KMS-11 (cell line): ENCODE results near the gene SLC25A24.

Experiments
- H2AFZ ChIP-seq: fragments of 200-600 bp; sonication (generic); 2 replicates; pipeline ENCODE4 v1.6.1; 2016; ENCODE audit warnings: antibody characterized with exemption, mixed run types, low read depth
- H3K27ac ChIP-seq: fragments of 200-600 bp; sonication (generic); 2 replicates; pipeline ENCODE4 v1.6.1; 2016; ENCODE audit warnings: mild to moderate bottlenecking, mixed run types
- H3K27me3 ChIP-seq: fragments of 200-600 bp; sonication (generic); 2 replicates; pipeline ENCODE4 v1.6.1; 2017; ENCODE audit warnings: mild to moderate bottlenecking, low read depth, mixed run types, moderate library complexity; ENCODE audit not compliant: insufficient read depth
- H3K36me3 ChIP-seq: fragments of 200-600 bp; sonication (generic); 2 replicates; pipeline ENCODE4 v1.6.1; 2017; ENCODE audit warnings: mild to moderate bottlenecking, mixed run types; ENCODE audit not compliant: insufficient read depth
- H3K4me1 ChIP-seq: fragments of 200-600 bp; sonication (generic); 2 replicates; pipeline ENCODE4 v1.6.1; 2016; ENCODE audit warnings: mild to moderate bottlenecking, low read depth, mixed run types; ENCODE audit not compliant: poor library complexity, severe bottlenecking
- H3K4me2 ChIP-seq: fragments of 200-600 bp; sonication (generic); 2 replicates; pipeline ENCODE4 v1.7.0; 2016; ENCODE audit warnings: mild to moderate bottlenecking, mixed run types
- H3K4me3 ChIP-seq: fragments of 200-600 bp; sonication (generic); IDR thresholded peaks from 2 replicates; pipeline ENCODE4 v1.6.1; 2017; ENCODE audit warnings: low read depth, low read length, mixed read lengths; ENCODE audit not compliant: insufficient read depth
- H3K79me2 ChIP-seq: fragments of 200-600 bp; sonication (generic); 2 replicates; pipeline ENCODE4 v1.6.1; 2016; ENCODE audit warnings: low read depth, mixed run types; ENCODE audit not compliant: insufficient read depth
- H3K9ac ChIP-seq: fragments of 200-600 bp; sonication (generic); 2 replicates; pipeline ENCODE4 v1.6.1; 2016; ENCODE audit warnings: mild to moderate bottlenecking, mixed run types
- H4K20me1 ChIP-seq: fragments of 200-600 bp; sonication (generic); 2 replicates; pipeline ENCODE4 v1.6.1; 2016; ENCODE audit warnings: mild to moderate bottlenecking, mixed run types; ENCODE audit not compliant: insufficient read depth
- TF ChIP-seq, protein P1 (sequence below): fragments of 200-600 bp; sonication (generic); conservative IDR thresholded peaks from 2 replicates; pipeline ENCODE4 v1.6.1; 2017; ENCODE audit warnings: low read depth, mild to moderate bottlenecking, antibody characterized with exemption, low read length, moderate library complexity, mixed read lengths

The SLC25A24 gene

DNA sequence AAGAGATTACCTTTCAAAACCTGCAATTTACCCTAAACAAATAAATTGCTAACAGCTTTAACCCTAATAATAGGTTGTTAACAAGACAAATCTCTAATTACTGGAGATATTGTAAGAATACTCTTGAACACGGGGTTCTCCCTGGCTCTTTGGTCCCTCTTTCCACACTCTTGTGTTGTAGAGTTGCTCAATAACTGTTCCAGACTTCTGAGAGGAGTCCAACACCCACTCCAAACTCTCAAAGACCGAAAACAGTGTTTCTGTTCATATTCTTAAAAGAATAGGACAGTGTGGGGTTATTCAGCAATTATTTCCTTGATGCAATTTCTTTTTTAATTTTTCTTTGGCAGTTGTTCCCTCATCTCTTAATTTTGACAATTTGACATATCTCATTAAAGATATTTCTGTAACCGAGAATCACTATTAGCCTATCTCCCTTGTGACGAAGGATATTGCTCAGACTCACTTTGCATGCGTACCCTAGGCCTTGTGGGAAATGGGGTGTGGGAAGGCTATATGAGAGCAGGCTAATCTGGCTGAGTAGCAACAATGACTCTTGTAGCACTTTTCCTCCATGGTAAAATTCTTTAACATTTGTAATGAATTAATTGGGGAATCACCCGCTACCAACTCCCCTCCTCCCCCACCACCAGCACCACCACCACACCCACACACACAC, 90.7 kb downstream of the SLC25A24 start:
- Histone ChIP-seq H3K36me3 (no peaks in the 10 kb centered on the region), H2AFZ (no peak overlapping the region), H3K4me2 (no peak overlapping the region), H3K27me3 (no peaks in the 10 kb centered on the region), H3K9ac (no peak overlapping the region), H4K20me1 (no peaks in the 10 kb centered on the region), H3K79me2 (no peaks in the 10 kb centered on the region), H3K4me3 (no peak overlapping the region), H3K27ac (no peak overlapping the region), H3K4me1 (no peaks in the 10 kb centered on the region)
- TF ChIP-seq, protein P1, sequence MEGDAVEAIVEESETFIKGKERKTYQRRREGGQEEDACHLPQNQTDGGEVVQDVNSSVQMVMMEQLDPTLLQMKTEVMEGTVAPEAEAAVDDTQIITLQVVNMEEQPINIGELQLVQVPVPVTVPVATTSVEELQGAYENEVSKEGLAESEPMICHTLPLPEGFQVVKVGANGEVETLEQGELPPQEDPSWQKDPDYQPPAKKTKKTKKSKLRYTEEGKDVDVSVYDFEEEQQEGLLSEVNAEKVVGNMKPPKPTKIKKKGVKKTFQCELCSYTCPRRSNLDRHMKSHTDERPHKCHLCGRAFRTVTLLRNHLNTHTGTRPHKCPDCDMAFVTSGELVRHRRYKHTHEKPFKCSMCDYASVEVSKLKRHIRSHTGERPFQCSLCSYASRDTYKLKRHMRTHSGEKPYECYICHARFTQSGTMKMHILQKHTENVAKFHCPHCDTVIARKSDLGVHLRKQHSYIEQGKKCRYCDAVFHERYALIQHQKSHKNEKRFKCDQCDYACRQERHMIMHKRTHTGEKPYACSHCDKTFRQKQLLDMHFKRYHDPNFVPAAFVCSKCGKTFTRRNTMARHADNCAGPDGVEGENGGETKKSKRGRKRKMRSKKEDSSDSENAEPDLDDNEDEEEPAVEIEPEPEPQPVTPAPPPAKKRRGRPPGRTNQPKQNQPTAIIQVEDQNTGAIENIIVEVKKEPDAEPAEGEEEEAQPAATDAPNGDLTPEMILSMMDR = no peak

GRCh38 chr1:108108119-108108518, 92.0 kb downstream of the SLC25A24 start:
- no peaks in the 10 kb centered on the region for H3K27me3 ChIP-seq
- H3K36me3 ChIP-seq = no peaks in the 10 kb centered on the region
- no peaks in the 10 kb centered on the region for H3K79me2 ChIP-seq
- H4K20me1 ChIP-seq = no peaks in the 10 kb centered on the region
- no peak overlapping the region for H3K4me3 ChIP-seq
- TF ChIP-seq, protein P1 = no peak
- no peak overlapping the region for H3K9ac ChIP-seq
- no peak overlapping the region for H2AFZ ChIP-seq
- H3K27ac ChIP-seq = no peak overlapping the region
- no peak overlapping the region for H3K4me2 ChIP-seq
- no peaks in the 10 kb centered on the region for H3K4me1 ChIP-seq

- H3K27me3 ChIP-seq = no peaks in the 10 kb centered on the region
- no peaks in the 10 kb centered on the region for H4K20me1 ChIP-seq
- H2AFZ ChIP-seq = no peak overlapping the region
- no peak overlapping the region for H3K27ac ChIP-seq
- H3K79me2 ChIP-seq = no peaks in the 10 kb centered on the region
- H3K4me2 ChIP-seq = no peak overlapping the region
- H3K36me3 ChIP-seq = no peaks in the 10 kb centered on the region
- H3K4me1 ChIP-seq = no peaks in the 10 kb centered on the region
- no peak overlapping the region for H3K4me3 ChIP-seq
- no peak overlapping the region for H3K9ac ChIP-seq
- TF ChIP-seq, protein P1 = no peak
Observed at GRCh38 chr1:108107658-108108057, 92.5 kb downstream of the SLC25A24 start.

- Histone ChIP-seq H3K27me3 (no peaks in the 10 kb centered on the region), H3K27ac (no peak overlapping the region), H3K4me3 (no peak overlapping the region), H3K9ac (no peak overlapping the region), H2AFZ (no peak overlapping the region), H4K20me1 (no peaks in the 10 kb centered on the region), H3K36me3 (no peaks in the 10 kb centered on the region), H3K4me1 (no peaks in the 10 kb centered on the region), H3K79me2 (no peaks in the 10 kb centered on the region), H3K4me2 (no peak overlapping the region)
- TF ChIP-seq, protein P1 = no peak
Observed at GRCh38 chr1:108106775-108107174, 93.4 kb downstream of the SLC25A24 start.
